NT2/D1 (cell line): ENCODE results near the gene OR2T27.
"Not testable (repeated sequence)": the region's sequence is repeated elsewhere in the genome, so short reads cannot be mapped to it uniquely, and the experiment has no call there.

Experiments used
- SUZ12 ChIP-seq: IDR thresholded peaks from 2 replicates; pipeline ENCODE4 v1.6.1; 2011; ENCODE audit not compliant: insufficient read length, insufficient read depth; ENCODE audit errors: extremely low read depth
- YY1 ChIP-seq: IDR thresholded peaks from 2 replicates; pipeline ENCODE4 v1.6.1; 2011; ENCODE audit not compliant: insufficient read length, insufficient read depth

DNA sequence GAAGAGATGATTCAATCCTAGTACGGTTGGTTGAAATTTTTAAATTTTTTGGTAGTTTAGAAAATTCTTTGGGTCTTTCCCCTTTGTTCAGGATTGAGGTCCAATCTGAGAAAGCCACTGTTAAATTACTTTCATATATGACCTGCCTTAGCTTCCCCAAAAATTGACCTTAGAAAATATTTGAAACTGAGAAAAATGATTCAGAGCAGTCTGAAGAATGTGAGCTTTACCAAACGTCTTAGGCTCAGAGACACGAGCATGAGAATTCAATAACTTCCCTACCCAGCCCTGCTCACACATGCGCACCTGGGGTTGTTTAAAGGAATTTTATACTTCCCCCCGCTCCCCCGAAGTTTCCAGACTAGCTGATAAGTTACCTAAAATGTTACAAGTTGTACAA is 1.5 kb upstream of the OR2T27 start:
- TF ChIP-seq YY1, SUZ12: not testable (repeated sequence)
